HCT116 (cell line): Measurements from ENCODE around the gene LHX3. TPM values are rescaled to one million over a fixed set of nuclear protein-coding genes. Genes with fewer than 3 reads are reported as not detected.

ENCODE experiments used
- ATAC-seq: fragments of 200-7000 bp; cut with Tn5 transposase; 2 replicates; pipeline ENCODE4 v1.9.1; 2020; ENCODE audit warnings: mild to moderate bottlenecking, moderate library complexity
- BruUV-seq: library from RNA; stranded (reverse); fragments of 400-500 nt; replicated peaks from 2 replicates; lab custom pipeline; 2021; lab: Mats Ljungman, UMichigan
- CTCF ChIA-PET: fragments of 300-600 bp; sonication (Branson Sonifier 250); formaldehyde crosslinking; loops from one replicate; lab custom pipeline; 2021; ENCODE audit warnings: antibody characterized with exemption; lab: Charles Lee
- POLR2A ChIA-PET: fragments of 300-600, 350-600 bp; sonication (Branson Sonifier 250); formaldehyde crosslinking; loops from one replicate; lab custom pipeline; 2021; ENCODE audit warnings: antibody characterized with exemption; lab: Charles Lee
- RAD21 ChIA-PET, 2 experiments: fragments of 300-600 bp; sonication (Branson Sonifier 250); formaldehyde crosslinking; loops; one replicate each; lab custom pipeline; 2023; ENCODE audit warnings: low total read pairs in 2 of 2; ENCODE audit not compliant: uncharacterized antibody in 2 of 2, unreplicated experiment in 2 of 2, low non-redundant PET in 1 of 2; lab: Charles Lee
- DNase-seq: peaks from one replicate; pipeline ENCODE4 v3.0.0-alpha.2; 2010; ENCODE audit warnings: low read depth, low spot score
- H2AFZ ChIP-seq: fragments of 200-600 bp; shearing (Covaris generic), sonication (generic); 2 replicates; pipeline ENCODE4 v1.6.1; 2017; ENCODE audit warnings: low read depth, mixed run types, mixed read lengths, antibody characterized with exemption, low read length; ENCODE audit not compliant: poor library complexity, severe bottlenecking
- H3K27ac ChIP-seq: 2 replicates; pipeline ENCODE4 v1.5.1; 2012; ENCODE audit warnings: low read depth, low read length
- H3K27me3 ChIP-seq: fragments of 200-600 bp; sonication (generic); 2 replicates; pipeline ENCODE4 v1.6.1; 2016; ENCODE audit warnings: mixed run types, low read length, mixed read lengths; ENCODE audit not compliant: insufficient read depth
- H3K36me3 ChIP-seq, 2 experiments: fragments of 200-500 bp in 1 of 2; fragments of 200-600 bp in 1 of 2; sonication (Bioruptor generic) in 1 of 2; sonication (generic) in 1 of 2; 2 replicates each; pipeline versions ENCODE4 v1.5.1 to v1.6.1; 2014 to 2016; ENCODE audit warnings: low read length in 2 of 2, inconsistent platforms in 1 of 2, mixed read lengths in 1 of 2, mixed run types in 1 of 2; ENCODE audit not compliant: insufficient read depth in 2 of 2, control insufficient read depth in 1 of 2
- H3K4me1 ChIP-seq, 2 experiments: fragments of 200-600 bp in 1 of 2; sonication (generic) in 1 of 2; 2 replicates each; pipeline versions ENCODE4 v1.5.1 to v1.6.1; 2012 to 2017; ENCODE audit warnings: low read length in 2 of 2, inconsistent platforms in 1 of 2, mild to moderate bottlenecking in 1 of 2, mixed read lengths in 1 of 2, mixed run types in 1 of 2, moderate library complexity in 1 of 2; ENCODE audit not compliant: insufficient read depth in 2 of 2, control insufficient read depth in 1 of 2
- H3K4me2 ChIP-seq: fragments of 200-600 bp; sonication (generic); 2 replicates; pipeline ENCODE4 v1.6.1; 2017; ENCODE audit warnings: mixed run types, low read length, mixed read lengths
- H3K4me3 ChIP-seq, 2 experiments: fragments of 200-600 bp in 1 of 2; sonication (generic) in 1 of 2; replicated peaks in 1 of 2; 2 replicates each; pipeline ENCODE4 v1.5.1; 2011 to 2016; ENCODE audit warnings: low read length in 2 of 2, control low read depth in 1 of 2, low read depth in 1 of 2, mild to moderate bottlenecking in 1 of 2, mixed read lengths in 1 of 2, mixed run types in 1 of 2
- H3K79me2 ChIP-seq: fragments of 200-600 bp; sonication (generic); 2 replicates; pipeline ENCODE4 v1.6.1; 2017; ENCODE audit warnings: mild to moderate bottlenecking, mixed run types, low read length, moderate library complexity, mixed read lengths; ENCODE audit not compliant: insufficient read depth
- H3K9ac ChIP-seq: fragments of 200-600 bp; sonication (generic); 2 replicates; pipeline ENCODE4 v1.6.1; 2016; ENCODE audit warnings: low read length, mixed read lengths
- H3K9me2 ChIP-seq: fragments of 200-600 bp; sonication (generic), shearing (Covaris generic); 2 replicates; pipeline ENCODE4 v1.6.1; 2017; ENCODE audit warnings: mixed run types, mild to moderate bottlenecking, moderate library complexity; ENCODE audit not compliant: insufficient read depth
- H3K9me3 ChIP-seq, 2 experiments: fragments of 200-500 bp in 1 of 2; fragments of 200-600 bp in 1 of 2; sonication (Bioruptor generic) in 1 of 2; sonication (generic) in 1 of 2; 2 replicates each; pipeline ENCODE4 v1.6.1; 2014 to 2017; ENCODE audit warnings: low read length in 2 of 2, mixed read lengths in 2 of 2, inconsistent platforms in 1 of 2, low read depth in 1 of 2, mild to moderate bottlenecking in 1 of 2, mixed run types in 1 of 2, moderate library complexity in 1 of 2; ENCODE audit not compliant: control insufficient read depth in 1 of 2, insufficient read depth in 1 of 2
- H4K20me1 ChIP-seq: fragments of 200-600 bp; sonication (generic), shearing (Covaris generic); 2 replicates; pipeline ENCODE4 v1.6.1; 2017; ENCODE audit warnings: mixed run types, mild to moderate bottlenecking, moderate library complexity; ENCODE audit not compliant: insufficient read depth
- ATF3 ChIP-seq: IDR thresholded peaks from 2 replicates; pipeline ENCODE4 v1.6.1; 2012
- CEBPB ChIP-seq: IDR thresholded peaks from 2 replicates; pipeline ENCODE4 v1.6.1; 2012; ENCODE audit warnings: low read depth
- EGR1 ChIP-seq: IDR thresholded peaks from 2 replicates; pipeline ENCODE4 v1.6.1; 2012; ENCODE audit warnings: low read depth
- EZH2 ChIP-seq: fragments of 200-600 bp; sonication (generic); IDR thresholded peaks from 2 replicates; pipeline ENCODE4 v1.6.1; 2017; ENCODE audit warnings: antibody characterized with exemption, mixed run types
- FOSL1 ChIP-seq: IDR thresholded peaks from 2 replicates; pipeline ENCODE4 v1.6.1; 2012; ENCODE audit warnings: low read depth
- JUND ChIP-seq: IDR thresholded peaks from 2 replicates; pipeline ENCODE4 v1.6.1; 2012
- POLR2A ChIP-seq: IDR thresholded peaks from 2 replicates; pipeline ENCODE4 v1.7.0; 2011; ENCODE audit warnings: borderline replicate concordance; ENCODE audit not compliant: insufficient read depth, insufficient read length; ENCODE audit errors: extremely low read depth
- POLR2AphosphoS5 ChIP-seq: IDR thresholded peaks from 2 replicates; pipeline ENCODE4 v1.6.1; 2011; ENCODE audit warnings: mild to moderate bottlenecking, low read depth, low read length, moderate library complexity
- RAD21 ChIP-seq: IDR thresholded peaks from 2 replicates; pipeline ENCODE4 v1.6.1; 2012; ENCODE audit warnings: low read depth, mild to moderate bottlenecking
- SIN3A ChIP-seq: IDR thresholded peaks from 2 replicates; pipeline ENCODE4 v1.6.1; 2012; ENCODE audit warnings: low read depth
- SP1 ChIP-seq: IDR thresholded peaks from 2 replicates; pipeline ENCODE4 v1.6.1; 2012; ENCODE audit warnings: low read depth
- SRF ChIP-seq: IDR thresholded peaks from 2 replicates; pipeline ENCODE4 v1.6.1; 2012; ENCODE audit warnings: low read depth
- TCF7L2 ChIP-seq: IDR thresholded peaks from 2 replicates; pipeline ENCODE4 v1.7.0; 2011; ENCODE audit warnings: borderline replicate concordance, inconsistent platforms; ENCODE audit not compliant: insufficient read depth, insufficient read length; ENCODE audit errors: extremely low read depth
- YY1 ChIP-seq: IDR thresholded peaks from 2 replicates; pipeline ENCODE4 v1.6.1; 2011; ENCODE audit warnings: low read length, low read depth, moderate library complexity, mild to moderate bottlenecking; ENCODE audit not compliant: insufficient replicate concordance; ENCODE audit errors: extremely low read depth
- ZFX ChIP-seq: fragments of 450-650 bp; IDR thresholded peaks from 2 replicates; pipeline ENCODE4 v1.6.1; 2017
- intact Hi-C: fragments of 100-400 bp; cut with micrococcal nuclease; formaldehyde crosslinking; loops from 2 replicates; pipeline ENCODE4 v1.10.0; 2022
- total RNA-seq: library from RNA; stranded (reverse); gene quantifications from one replicate; pipeline ENCODE4 v1.2.1, GENCODE V29; 2021; ENCODE audit not compliant: unreplicated experiment
- TF ChIP-seq, protein P1 (sequence below): IDR thresholded peaks from 2 replicates; pipeline ENCODE4 v1.6.1; 2012
- TF ChIP-seq, protein P2 (sequence below): IDR thresholded peaks from 2 replicates; pipeline ENCODE4 v1.6.1; 2011; ENCODE audit warnings: mild to moderate bottlenecking, low read length, moderate library complexity; ENCODE audit not compliant: insufficient replicate concordance; ENCODE audit errors: extremely low read depth
- TF ChIP-seq, protein P3 (sequence below), 3 experiments: fragments of 200-600 bp in 1 of 3; sonication (generic) in 1 of 3; IDR thresholded peaks in 2 of 3; conservative IDR thresholded peaks in 1 of 3; 2 replicates each; pipeline ENCODE4 v1.5.1; 2012 to 2017; ENCODE audit warnings: low read depth in 2 of 3, low read length in 2 of 3, antibody characterized with exemption in 1 of 3, borderline replicate concordance in 1 of 3, control low read depth in 1 of 3, mild to moderate bottlenecking in 1 of 3, mixed read lengths in 1 of 3, mixed run types in 1 of 3, moderate library complexity in 1 of 3; ENCODE audit not compliant: insufficient read depth in 1 of 3

Gene LHX3
- total RNA-seq, 1 experiment from 2014 or later = not detected

- intact Hi-C loops = no loop called here
- POLR2A ChIA-PET = no interaction called here
- H3K9me2 ChIP-seq = no peaks in the 10 kb centered on the region
- no TSS peak for BruUV-seq
- ATAC-seq (no peak), DNase-seq (no peak)
- no peaks in the 10 kb centered on the region for H3K79me2 ChIP-seq
- no peaks in the 10 kb centered on the region for H3K36me3 ChIP-seq
- TF ChIP-seq, protein P1, sequence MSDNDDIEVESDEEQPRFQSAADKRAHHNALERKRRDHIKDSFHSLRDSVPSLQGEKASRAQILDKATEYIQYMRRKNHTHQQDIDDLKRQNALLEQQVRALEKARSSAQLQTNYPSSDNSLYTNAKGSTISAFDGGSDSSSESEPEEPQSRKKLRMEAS = no peak
- TF ChIP-seq POLR2A (no peak), SRF (no peak), EGR1 (no peak), ATF3 (no peak), CEBPB (no peak), RAD21 (no peak), FOSL1 (no peak), SIN3A (no peak), POLR2AphosphoS5 (no peak), TCF7L2 (no peak), SP1 (no peak), ZFX (no peak), EZH2 (no peak), YY1 (no peak), JUND (no peak)
- TF ChIP-seq, protein P2, sequence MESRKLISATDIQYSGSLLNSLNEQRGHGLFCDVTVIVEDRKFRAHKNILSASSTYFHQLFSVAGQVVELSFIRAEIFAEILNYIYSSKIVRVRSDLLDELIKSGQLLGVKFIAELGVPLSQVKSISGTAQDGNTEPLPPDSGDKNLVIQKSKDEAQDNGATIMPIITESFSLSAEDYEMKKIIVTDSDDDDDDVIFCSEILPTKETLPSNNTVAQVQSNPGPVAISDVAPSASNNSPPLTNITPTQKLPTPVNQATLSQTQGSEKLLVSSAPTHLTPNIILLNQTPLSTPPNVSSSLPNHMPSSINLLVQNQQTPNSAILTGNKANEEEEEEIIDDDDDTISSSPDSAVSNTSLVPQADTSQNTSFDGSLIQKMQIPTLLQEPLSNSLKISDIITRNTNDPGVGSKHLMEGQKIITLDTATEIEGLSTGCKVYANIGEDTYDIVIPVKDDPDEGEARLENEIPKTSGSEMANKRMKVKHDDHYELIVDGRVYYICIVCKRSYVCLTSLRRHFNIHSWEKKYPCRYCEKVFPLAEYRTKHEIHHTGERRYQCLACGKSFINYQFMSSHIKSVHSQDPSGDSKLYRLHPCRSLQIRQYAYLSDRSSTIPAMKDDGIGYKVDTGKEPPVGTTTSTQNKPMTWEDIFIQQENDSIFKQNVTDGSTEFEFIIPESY = no peak
- TF ChIP-seq, protein P3, sequence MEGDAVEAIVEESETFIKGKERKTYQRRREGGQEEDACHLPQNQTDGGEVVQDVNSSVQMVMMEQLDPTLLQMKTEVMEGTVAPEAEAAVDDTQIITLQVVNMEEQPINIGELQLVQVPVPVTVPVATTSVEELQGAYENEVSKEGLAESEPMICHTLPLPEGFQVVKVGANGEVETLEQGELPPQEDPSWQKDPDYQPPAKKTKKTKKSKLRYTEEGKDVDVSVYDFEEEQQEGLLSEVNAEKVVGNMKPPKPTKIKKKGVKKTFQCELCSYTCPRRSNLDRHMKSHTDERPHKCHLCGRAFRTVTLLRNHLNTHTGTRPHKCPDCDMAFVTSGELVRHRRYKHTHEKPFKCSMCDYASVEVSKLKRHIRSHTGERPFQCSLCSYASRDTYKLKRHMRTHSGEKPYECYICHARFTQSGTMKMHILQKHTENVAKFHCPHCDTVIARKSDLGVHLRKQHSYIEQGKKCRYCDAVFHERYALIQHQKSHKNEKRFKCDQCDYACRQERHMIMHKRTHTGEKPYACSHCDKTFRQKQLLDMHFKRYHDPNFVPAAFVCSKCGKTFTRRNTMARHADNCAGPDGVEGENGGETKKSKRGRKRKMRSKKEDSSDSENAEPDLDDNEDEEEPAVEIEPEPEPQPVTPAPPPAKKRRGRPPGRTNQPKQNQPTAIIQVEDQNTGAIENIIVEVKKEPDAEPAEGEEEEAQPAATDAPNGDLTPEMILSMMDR (IDR thresholded peaks at IDR 0.05 in 2 of 3, conservative IDR thresholded peaks at IDR 0.05 in 1 of 3; ENCODE audit: borderline replicate concordance in 1 of 3, insufficient read depth in 1 of 3, low read depth in 2 of 3, low read length in 2 of 3) = no peak
- H3K4me3 ChIP-seq = no peak overlapping the region
- H3K4me1 ChIP-seq = no peaks in the 10 kb centered on the region; a peak in 1 of 4 replicates
- RAD21 ChIA-PET = no interaction called here
- H3K27me3 ChIP-seq = no peaks in the 10 kb centered on the region
- no peak overlapping the region for H3K4me2 ChIP-seq
- CTCF ChIA-PET = no interaction called here
- no peaks in the 10 kb centered on the region for H4K20me1 ChIP-seq
- H3K27ac ChIP-seq = no peak overlapping the region
- H3K9me3 ChIP-seq = no peaks in the 10 kb centered on the region
- no peak overlapping the region for H3K9ac ChIP-seq
- no peak overlapping the region for H2AFZ ChIP-seq
Observed at GRCh38 chr9:136149337-136149736, 55.6 kb downstream of the LHX3 start.
